NCI-H345 (cell line): ENCODE results near the gene CHPT1.

Experiments
- DNase-seq: peaks from one replicate; lab custom pipeline; 2025; lab: John Stamatoyannopoulos, UW

CHPT1 gene

GRCh38 chr12:101763246-101763931, 65.9 kb downstream of the CHPT1 start:
- DNase-seq = no peak

GRCh38 chr12:101764051-101764792, 66.8 kb downstream of the CHPT1 start:
- DNase-seq = no peak

- no peak for DNase-seq
These were observed 70.1 kb downstream of the CHPT1 start for GRCh38 chr12:101767537-101767936.

- DNase-seq = no peak
These were observed 71.3 kb downstream of the CHPT1 start for GRCh38 chr12:101768781-101769180.

GRCh38 chr12:101769865-101770264, 72.4 kb downstream of the CHPT1 start:
- DNase-seq = no peak

GRCh38 chr12:101772012-101772775, 74.8 kb downstream of the CHPT1 start:
- no peak for DNase-seq

- peak; percentile 66 for DNase-seq
These were observed 76.3 kb downstream of the CHPT1 start for GRCh38 chr12:101773650-101774162.

GRCh38 chr12:101775816-101776215, 78.4 kb downstream of the CHPT1 start:
- no peak for DNase-seq

GRCh38 chr12:101777485-101777884, 80.0 kb downstream of the CHPT1 start:
- DNase-seq = no peak

GRCh38 chr12:101777978-101778377, 80.5 kb downstream of the CHPT1 start:
- no peak for DNase-seq
